SK-N-SH treated with all-trans-retinoic acid at 6 μM for 48 hours (cell line): ENCODE results near the gene CDC20.
A peak's percentile ranks its signal among the peaks of the same experiment; 100 is the strongest.
"Not testable (repeated sequence)": the region's sequence is repeated elsewhere in the genome, so short reads cannot be mapped to it uniquely, and the experiment has no call there.

Experiments
- ATAC-seq: fragments of 200-7000 bp; cut with Tn5 transposase; 3 replicates; pipeline ENCODE4 v1.9.1; 2020; ENCODE audit warnings: mild to moderate bottlenecking, moderate library complexity
- ARNTL ChIP-seq: fragments of 450-650 bp; formaldehyde crosslinking; IDR thresholded peaks from 2 replicates; pipeline ENCODE4 v1.5.0; 2020; ENCODE audit warnings: low read depth, mild to moderate bottlenecking, moderate library complexity, borderline replicate concordance
- CSDC2 ChIP-seq: fragments of 250-450 bp; sonication (Bioruptor Pico); IDR thresholded peaks from 2 replicates; pipeline ENCODE4 v1.5.0; 2020; ENCODE audit warnings: mild to moderate bottlenecking, moderate library complexity
- ESRRG ChIP-seq: fragments of 250-450 bp; sonication (Bioruptor Pico); IDR thresholded peaks from 2 replicates; pipeline ENCODE4 v1.6.1; 2021; ENCODE audit warnings: mild to moderate bottlenecking
- GLIS3 ChIP-seq: fragments of 250-450 bp; sonication (Bioruptor Pico); IDR thresholded peaks from 2 replicates; pipeline ENCODE4 v1.5.0; 2020; ENCODE audit warnings: mild to moderate bottlenecking, moderate library complexity
- ISL1 ChIP-seq: fragments of 250-450 bp; sonication (Bioruptor Pico); IDR thresholded peaks from 2 replicates; pipeline ENCODE4 v2.1.2; 2022; ENCODE audit warnings: mild to moderate bottlenecking, moderate library complexity
- OSR1 ChIP-seq: fragments of 250-450 bp; sonication (Bioruptor Pico); IDR thresholded peaks from 2 replicates; pipeline ENCODE4 v1.8.0; 2022; ENCODE audit warnings: moderate library complexity, mild to moderate bottlenecking, inconsistent platforms
- PPARA ChIP-seq: fragments of 250-450 bp; sonication (Bioruptor Pico); IDR thresholded peaks from 2 replicates; pipeline ENCODE4 v1.5.0; 2020; ENCODE audit warnings: mild to moderate bottlenecking, borderline replicate concordance
- RARB ChIP-seq: fragments of 250-450 bp; sonication (Bioruptor Pico); IDR thresholded peaks from 2 replicates; pipeline ENCODE4 v1.8.0; 2021; ENCODE audit warnings: mild to moderate bottlenecking, moderate library complexity
- SNAI2 ChIP-seq: fragments of 250-450 bp; sonication (Bioruptor Pico); IDR thresholded peaks from 2 replicates; pipeline ENCODE4 v1.5.0; 2020; ENCODE audit warnings: mild to moderate bottlenecking, moderate library complexity
- TCF4 ChIP-seq: fragments of 250-450 bp; sonication (Bioruptor Pico); IDR thresholded peaks from 2 replicates; pipeline ENCODE4 v1.8.0; 2021; ENCODE audit warnings: mild to moderate bottlenecking, moderate library complexity, borderline replicate concordance
- TOX ChIP-seq: fragments of 250-450 bp; sonication (Bioruptor Pico); IDR thresholded peaks from 2 replicates; pipeline ENCODE4 v1.8.0; 2021; ENCODE audit warnings: mild to moderate bottlenecking, moderate library complexity, borderline replicate concordance
- TSHZ2 ChIP-seq: fragments of 250-450 bp; sonication (Bioruptor Pico); IDR thresholded peaks from 2 replicates; pipeline ENCODE4 v1.5.0; 2020; ENCODE audit warnings: mild to moderate bottlenecking, moderate library complexity
- ZC3H10 ChIP-seq: fragments of 250-450 bp; sonication (Bioruptor Pico); IDR thresholded peaks from 2 replicates; pipeline ENCODE4 v1.5.1; 2021; ENCODE audit warnings: mild to moderate bottlenecking, moderate library complexity
- ZFP3 ChIP-seq: fragments of 250-450 bp; sonication (Bioruptor Pico); IDR thresholded peaks from 2 replicates; pipeline ENCODE4 v1.5.0; 2020; ENCODE audit warnings: mild to moderate bottlenecking, moderate library complexity
- ZFP30 ChIP-seq: fragments of 450-650 bp; formaldehyde crosslinking; IDR thresholded peaks from 2 replicates; pipeline ENCODE4 v1.5.0; 2022; ENCODE audit warnings: mild to moderate bottlenecking, moderate library complexity
- ZNF565 ChIP-seq: fragments of 450-650 bp; formaldehyde crosslinking; conservative IDR thresholded peaks from 2 replicates; pipeline ENCODE4 v1.5.0; 2020; ENCODE audit warnings: low read depth, mild to moderate bottlenecking, moderate library complexity
- ZNF70 ChIP-seq: fragments of 450-650 bp; formaldehyde crosslinking; IDR thresholded peaks from 2 replicates; pipeline ENCODE4 v1.5.0; 2020; ENCODE audit warnings: mild to moderate bottlenecking, moderate library complexity
- ZNF8 ChIP-seq: fragments of 450-650 bp; formaldehyde crosslinking; IDR thresholded peaks from 2 replicates; pipeline ENCODE4 v1.5.0; 2020; ENCODE audit warnings: mild to moderate bottlenecking, moderate library complexity
- TF ChIP-seq, protein P1 (sequence below): fragments of 250-450 bp; sonication (Bioruptor Pico); IDR thresholded peaks from 2 replicates; pipeline ENCODE4 v1.5.1; 2021; ENCODE audit warnings: mild to moderate bottlenecking, moderate library complexity
- TF ChIP-seq, protein P2 (sequence below): fragments of 250-450 bp; sonication (Bioruptor Pico); IDR thresholded peaks from 2 replicates; pipeline ENCODE4 v1.5.1; 2020; ENCODE audit warnings: low read depth, mild to moderate bottlenecking, moderate library complexity

Gene CDC20

DNA sequence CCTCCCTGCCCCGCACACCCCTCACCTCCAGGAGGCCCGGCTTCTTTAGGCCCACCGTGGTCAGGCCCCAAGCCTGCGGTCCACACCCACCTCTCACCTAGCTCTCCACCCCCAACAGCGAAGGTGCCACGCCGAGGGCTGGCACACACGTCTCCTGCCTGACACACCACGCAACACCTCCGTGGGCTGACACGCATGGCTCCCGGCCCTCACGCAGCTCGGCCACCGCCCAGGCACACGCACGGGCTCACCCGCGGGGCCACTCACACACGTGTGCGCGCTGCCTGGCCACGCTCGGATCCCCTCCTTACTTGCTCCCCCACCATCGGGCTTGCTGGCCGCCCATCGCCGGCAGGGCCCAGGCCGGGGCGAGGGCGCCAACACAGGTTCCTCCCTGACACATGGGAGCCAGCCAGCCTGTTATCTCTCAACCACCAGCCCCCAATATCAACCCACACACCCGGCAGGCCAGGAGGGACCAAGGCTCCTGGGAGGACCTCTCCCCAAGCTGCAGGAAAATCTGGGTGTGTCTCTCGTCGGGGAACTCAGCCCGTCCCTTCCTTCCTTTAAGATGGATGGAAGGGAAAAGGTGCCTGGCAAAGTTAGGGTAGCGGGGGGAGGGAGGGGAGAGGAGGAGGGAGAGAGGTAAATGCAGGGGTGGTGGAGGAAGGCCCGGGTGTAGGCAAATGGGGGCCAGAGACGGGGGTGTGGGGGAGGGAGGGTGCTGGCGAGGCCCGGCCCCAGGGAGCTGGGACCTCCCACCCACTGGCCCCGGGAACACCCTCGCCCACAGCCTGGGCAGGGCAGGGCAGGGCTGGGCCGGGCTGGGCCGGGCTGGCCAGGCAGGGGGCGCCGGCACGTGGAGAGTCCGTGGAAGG lies 8.5 kb downstream of the CDC20 start:
- peak; percentile 80 for ATAC-seq
- TF ChIP-seq, protein P1, sequence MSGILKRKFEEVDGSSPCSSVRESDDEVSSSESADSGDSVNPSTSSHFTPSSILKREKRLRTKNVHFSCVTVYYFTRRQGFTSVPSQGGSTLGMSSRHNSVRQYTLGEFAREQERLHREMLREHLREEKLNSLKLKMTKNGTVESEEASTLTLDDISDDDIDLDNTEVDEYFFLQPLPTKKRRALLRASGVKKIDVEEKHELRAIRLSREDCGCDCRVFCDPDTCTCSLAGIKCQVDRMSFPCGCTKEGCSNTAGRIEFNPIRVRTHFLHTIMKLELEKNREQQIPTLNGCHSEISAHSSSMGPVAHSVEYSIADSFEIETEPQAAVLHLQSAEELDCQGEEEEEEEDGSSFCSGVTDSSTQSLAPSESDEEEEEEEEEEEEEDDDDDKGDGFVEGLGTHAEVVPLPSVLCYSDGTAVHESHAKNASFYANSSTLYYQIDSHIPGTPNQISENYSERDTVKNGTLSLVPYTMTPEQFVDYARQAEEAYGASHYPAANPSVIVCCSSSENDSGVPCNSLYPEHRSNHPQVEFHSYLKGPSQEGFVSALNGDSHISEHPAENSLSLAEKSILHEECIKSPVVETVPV (CRISPR knock-in tag), result no peak
- TF ChIP-seq CSDC2 (no peak), ARNTL (CRISPR knock-in tag) (no peak), ESRRG (no peak), ZNF565 (CRISPR knock-in tag) (no peak), ZNF8 (CRISPR knock-in tag) (no peak), SNAI2 (CRISPR knock-in tag) (no peak)

DNA sequence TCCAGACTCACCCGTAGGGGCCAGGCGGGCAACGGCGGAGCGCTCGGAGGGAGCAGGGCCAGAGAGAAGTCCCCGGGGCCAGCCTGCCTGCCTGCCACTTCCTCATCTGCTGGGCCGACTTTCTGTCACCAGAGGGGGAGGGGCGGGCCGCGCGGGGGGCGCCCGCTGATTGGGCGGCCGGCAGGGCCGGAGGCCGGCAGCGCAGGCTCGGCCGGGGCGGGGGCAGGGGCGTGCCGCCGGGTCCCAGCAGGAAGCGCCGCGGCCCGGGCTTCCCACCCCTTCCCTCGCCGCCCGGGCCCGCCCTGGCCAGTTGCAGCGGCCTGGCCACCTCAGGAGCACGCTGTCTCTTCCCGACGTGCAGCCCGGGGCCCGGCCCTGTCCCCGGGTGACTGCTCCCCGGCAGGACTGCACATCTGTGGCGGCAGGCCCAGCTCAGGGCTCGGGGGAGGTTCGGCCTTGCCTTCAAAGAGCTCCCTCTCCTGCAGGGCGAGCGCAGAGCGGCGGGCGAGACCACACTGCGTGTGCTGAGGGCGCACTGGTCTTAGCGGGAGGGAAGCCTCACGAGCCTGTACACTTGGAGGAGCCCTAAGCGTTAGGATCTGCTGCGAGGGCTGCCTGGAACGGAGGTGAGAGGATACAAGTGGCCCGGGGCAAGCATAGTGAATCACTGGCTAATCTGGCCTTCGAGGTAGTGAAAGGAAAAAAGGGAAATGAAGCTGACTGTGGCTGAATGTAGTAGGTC lies 9.3 kb downstream of the CDC20 start, which contains the start of gene ELOVL1:
Gene ELOVL1, minus strand, starts transcription at position 108 of the 742 bp plus-strand sequence. CDS start 2,402 bp downstream, outside the sequence.
- TF ChIP-seq ZNF565 (CRISPR knock-in tag) (no peak), ZFP30 (no peak), ESRRG (no peak), ZNF8 (CRISPR knock-in tag) (peak; percentile 3; the same call in 1 of the 2 replicates)
- ATAC-seq, result peak; percentile 90

GRCh38 chr1:43368646-43369020 lies 9.9 kb downstream of the CDC20 start:
- TF ChIP-seq TCF4 (no peak), OSR1 (CRISPR knock-in tag) (no peak), RARB (CRISPR knock-in tag) (no peak), GLIS3 (CRISPR knock-in tag) (no peak), ZC3H10 (CRISPR knock-in tag) (no peak), ISL1 (no peak), ZNF8 (CRISPR knock-in tag) (no peak), ZFP3 (CRISPR knock-in tag) (no peak), PPARA (no peak), TSHZ2 (CRISPR knock-in tag) (no peak), ZFP30 (no peak), SNAI2 (CRISPR knock-in tag) (no peak), ZNF70 (CRISPR knock-in tag) (no peak), ZNF565 (CRISPR knock-in tag) (no peak), ESRRG (no peak), TOX (CRISPR knock-in tag) (no peak), CSDC2 (no peak)
- TF ChIP-seq, protein P1 (CRISPR knock-in tag), result no peak
- TF ChIP-seq, protein P2, sequence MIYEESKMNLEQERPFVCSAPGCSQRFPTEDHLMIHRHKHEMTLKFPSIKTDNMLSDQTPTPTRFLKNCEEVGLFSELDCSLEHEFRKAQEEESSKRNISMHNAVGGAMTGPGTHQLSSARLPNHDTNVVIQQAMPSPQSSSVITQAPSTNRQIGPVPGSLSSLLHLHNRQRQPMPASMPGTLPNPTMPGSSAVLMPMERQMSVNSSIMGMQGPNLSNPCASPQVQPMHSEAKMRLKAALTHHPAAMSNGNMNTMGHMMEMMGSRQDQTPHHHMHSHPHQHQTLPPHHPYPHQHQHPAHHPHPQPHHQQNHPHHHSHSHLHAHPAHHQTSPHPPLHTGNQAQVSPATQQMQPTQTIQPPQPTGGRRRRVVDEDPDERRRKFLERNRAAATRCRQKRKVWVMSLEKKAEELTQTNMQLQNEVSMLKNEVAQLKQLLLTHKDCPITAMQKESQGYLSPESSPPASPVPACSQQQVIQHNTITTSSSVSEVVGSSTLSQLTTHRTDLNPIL, result no peak
- ATAC-seq, result no peak

DNA sequence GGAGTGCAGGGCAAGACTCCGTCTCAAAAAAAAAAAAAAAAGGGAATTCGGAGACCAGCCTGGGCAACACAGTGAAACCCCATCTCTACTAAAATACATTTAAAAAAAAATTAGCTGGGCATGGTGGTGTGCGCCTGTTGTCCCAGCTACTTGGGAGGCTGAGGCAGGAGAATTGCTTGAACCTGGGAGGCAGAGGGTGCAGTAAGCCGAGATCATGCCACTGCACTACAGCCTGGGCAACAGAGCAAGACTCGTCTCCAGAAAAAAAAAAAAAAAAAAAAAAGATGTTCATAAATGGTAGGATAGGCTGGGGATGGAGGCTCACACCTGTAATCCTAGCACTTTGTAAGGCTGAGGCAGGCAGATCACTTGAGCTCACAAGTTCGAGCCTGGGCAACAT lies 11.0 kb downstream of the CDC20 start:
- ATAC-seq, result not testable (repeated sequence)
